Dermis blood vessel endothelial cell (primary cell): ENCODE data around the gene SEMA3F. TPM values are rescaled to one million over a fixed set of nuclear protein-coding genes. Genes with fewer than 3 reads are reported as not detected.

Experiments
- DNase-seq: peaks from one replicate; pipeline ENCODE4 v3.0.0; 2010
- total RNA-seq: library from RNA; depleted of rRNA; stranded (reverse); fragments of >200 nt; gene quantifications from 2 replicates; pipeline ENCODE4 v1.2.3, GENCODE V29; 2014

Gene SEMA3F
- total RNA-seq, 1 donor from 2014 or later = 44.6 TPM

- no peak for DNase-seq
These were observed 16.6 kb downstream of the SEMA3F start for GRCh38 chr3:50171540-50172301.

- no peak for DNase-seq
These were observed 17.6 kb downstream of the SEMA3F start for GRCh38 chr3:50172626-50173220.

GRCh38 chr3:50173685-50174516 lies 18.8 kb downstream of the SEMA3F start:
- no peak for DNase-seq

- no peak for DNase-seq
These were observed 19.4 kb downstream of the SEMA3F start for GRCh38 chr3:50174517-50174895.

DNA sequence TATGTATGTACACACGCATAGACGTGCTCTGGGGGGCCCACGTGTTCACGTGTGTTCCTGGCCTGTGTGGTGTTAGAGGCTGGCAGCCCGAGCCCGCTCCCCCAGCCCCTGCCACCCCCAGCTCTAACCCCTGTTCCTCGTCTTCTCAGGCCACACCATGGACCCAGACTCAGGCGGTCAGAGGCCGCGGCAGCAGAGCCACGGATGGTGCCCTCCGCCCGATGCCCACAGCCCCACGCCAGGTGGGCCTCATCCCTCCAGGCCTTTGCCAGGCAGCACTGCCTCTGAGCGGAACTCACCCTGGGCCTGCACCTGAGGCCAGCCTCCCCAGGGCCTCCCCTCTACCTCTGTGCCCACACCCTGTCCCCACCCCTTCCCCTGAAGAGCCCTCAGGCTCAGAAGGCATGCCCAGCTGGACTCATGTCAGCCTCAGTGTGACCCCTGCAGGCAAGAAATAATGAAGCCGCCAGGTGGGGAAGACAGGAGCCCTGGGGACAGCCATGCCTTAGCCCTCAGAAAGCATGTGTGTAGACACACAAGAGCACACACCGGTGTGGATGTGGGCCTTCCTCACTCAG lies 19.9 kb downstream of the SEMA3F start:
- no peak for DNase-seq

- peak; percentile 54 for DNase-seq
These were observed 22.2 kb downstream of the SEMA3F start for GRCh38 chr3:50177346-50177745.

DNA sequence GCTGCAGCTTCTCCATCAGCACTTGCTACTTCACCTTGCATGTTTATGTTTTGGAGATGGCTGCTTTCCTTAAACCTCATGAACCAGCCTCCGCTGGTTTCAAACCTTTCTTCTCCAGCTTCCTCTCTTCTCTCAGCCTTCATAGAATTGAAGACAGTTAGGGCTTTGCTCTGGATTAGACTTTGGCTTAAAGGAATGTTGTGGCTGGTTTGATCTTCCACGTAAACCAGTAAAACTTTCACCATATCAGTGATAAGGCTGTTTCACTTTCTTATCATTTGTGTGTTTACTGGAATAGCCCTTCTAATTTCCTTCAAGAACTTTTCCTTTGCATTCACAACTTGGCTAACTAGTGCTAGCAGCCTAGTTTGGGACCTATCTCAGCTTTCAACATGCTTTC lies 24.6 kb downstream of the SEMA3F start:
- DNase-seq = no peak

DNA sequence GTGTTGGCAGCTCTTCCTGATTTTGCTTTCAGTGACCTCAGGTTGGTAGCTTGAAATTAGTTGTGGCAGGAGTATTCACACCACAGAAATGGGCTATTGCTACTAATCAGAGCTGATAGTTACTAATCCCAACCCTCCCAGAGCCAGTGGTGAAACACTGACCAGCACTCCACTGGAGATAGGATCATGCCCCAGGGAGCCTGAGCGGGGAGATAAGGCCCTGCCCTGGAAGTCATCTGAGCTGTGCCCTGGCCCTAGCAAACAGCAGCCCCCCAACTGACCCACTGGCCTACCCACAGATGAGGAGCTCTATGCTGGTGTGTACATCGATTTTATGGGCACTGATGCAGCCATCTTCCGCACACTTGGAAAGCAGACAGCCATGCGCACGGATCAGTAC lies 26.9 kb downstream of the SEMA3F start:
- DNase-seq = no peak

- DNase-seq = no peak
These were observed 27.5 kb downstream of the SEMA3F start for GRCh38 chr3:50182533-50183099.

DNA sequence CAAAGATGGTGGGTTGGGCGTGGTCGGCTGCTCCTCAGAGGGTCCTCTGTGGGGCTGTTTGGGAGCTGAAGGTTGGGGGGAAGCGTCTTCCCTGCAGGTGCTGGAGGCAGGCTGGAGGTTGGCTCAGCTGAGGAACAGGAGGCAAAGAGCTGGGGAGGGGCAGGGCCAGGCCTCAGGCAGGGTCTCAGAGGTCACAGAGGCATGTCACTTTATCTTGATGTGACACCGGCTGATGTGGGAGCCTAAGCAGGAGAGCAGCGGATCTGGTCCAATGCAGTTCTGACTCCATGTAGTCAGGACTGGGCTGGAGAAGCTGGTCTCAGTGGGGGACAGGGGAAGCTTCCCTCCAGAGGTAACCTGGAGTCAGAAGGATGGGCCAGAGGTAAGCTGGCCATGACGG lies 28.6 kb downstream of the SEMA3F start:
- no peak for DNase-seq

- no peak for DNase-seq
These were observed 29.3 kb downstream of the SEMA3F start for GRCh38 chr3:50184242-50184978.

DNA sequence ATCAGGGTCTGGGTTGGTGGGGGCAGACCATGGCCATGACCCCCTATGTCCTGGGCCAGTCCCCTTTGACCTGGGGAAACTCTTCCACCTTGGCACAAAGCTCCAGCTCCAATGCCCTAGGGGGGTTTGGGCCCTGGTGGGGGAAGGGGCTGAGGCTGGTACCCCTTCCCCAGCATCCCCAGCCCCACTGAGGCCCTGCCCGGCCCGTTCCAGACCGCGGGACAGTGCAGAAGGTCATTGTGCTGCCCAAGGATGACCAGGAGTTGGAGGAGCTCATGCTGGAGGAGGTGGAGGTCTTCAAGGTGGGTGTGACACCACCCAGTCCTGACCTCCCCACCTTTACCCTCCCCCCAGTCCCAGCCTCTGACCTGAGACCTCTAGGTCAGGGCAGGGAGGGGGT lies 30.1 kb downstream of the SEMA3F start:
- no peak for DNase-seq

DNA sequence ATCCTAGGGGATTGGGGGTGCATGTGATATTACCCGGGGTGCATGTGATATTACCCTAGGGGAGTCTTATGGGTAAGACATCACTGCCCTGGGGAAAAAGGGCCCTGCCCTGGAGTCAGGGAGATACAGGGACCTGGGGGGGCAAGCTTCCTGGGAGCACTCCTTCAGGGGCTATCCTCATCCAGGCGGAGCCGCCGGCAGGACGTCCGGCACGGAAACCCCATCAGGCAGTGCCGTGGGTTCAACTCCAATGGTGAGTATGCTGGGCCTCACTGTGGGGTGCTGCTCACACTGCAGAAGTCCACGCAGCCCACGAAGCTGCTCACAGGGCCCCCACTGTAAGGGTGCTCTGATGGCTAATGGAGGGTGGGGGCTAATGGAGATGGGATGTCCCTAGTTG lies 31.0 kb downstream of the SEMA3F start:
- no peak for DNase-seq

- DNase-seq = no peak
These were observed 32.6 kb downstream of the SEMA3F start for GRCh38 chr3:50187750-50188149.

DNA sequence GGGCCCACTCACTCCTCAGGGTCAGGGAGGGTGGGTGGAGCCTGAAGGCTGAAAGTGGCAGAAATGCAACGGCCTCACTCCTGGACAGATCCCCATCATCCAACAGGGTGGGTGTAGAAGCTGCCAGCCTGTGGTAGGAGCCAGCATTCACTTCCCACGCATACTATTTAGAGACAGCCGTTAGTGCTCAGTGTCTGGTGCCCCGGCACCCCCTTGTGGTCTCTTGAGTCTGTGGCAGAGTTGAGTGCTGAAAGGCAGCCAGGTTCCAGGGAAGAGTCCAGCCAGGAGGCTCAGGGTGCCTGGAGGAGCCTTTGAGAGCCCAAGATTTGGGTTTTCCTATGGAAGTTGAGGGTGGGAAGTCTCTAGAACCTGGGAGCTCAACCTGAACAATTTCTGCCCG lies 34.1 kb downstream of the SEMA3F start:
- DNase-seq = peak; percentile 91

DNA sequence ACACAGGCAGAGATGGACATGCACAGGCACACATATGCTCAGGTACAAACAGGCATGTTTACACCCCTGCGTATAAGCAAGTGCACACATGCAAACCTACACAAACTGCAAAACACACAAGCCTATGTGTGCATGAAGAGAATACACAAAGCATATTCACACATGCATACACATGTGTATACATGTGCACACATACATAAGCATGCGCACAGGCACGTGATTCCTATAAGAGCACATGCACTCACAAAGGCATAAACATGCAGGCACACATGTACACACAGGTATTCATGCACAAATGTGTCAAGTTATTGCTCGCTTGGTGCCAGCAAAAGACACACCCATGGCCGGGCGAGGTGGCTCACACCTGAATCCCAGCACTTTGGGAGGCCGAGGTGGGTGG lies 34.9 kb downstream of the SEMA3F start:
- no peak for DNase-seq

DNA sequence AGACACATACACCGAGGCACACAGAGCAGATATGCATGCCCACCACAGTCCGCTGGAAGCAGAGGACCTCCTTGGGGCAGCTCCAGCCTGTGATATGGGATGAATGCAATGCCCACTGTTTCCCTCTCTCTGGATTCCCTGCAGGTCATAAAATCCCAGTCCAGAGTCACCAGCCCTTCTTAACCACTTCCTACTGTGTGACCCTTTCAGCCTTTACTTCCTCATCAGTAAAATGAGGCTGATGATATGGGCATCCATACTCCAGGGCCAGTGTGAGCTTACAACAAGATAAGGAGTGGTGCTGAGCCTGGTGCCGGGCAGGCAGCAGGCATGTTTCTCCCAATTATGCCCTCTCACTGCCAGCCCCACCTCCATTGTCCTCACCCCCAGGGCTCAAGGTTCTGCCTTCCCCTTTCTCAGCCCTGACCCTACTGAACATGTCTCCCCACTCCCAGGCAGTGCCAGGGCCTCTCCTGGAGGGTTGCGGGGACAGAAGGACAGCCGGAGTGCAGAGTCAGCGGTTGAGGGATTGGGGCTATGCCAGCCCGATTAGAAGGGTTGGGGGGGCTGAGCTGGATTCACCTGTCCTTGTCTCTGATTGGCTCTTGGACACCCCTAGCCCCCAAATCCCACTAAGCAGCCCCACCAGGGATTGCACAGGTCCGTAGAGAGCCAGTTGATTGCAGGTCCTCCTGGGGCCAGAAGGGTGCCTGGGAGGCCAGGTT lies 36.0 kb downstream of the SEMA3F start, which contains the start of gene GNAT1:
Gene GNAT1 (plus strand): TSS at position 675 of the 725 bp plus-strand sequence. CDS start 116 bp downstream, outside the sequence.
- DNase-seq = peak; percentile 33

DNA sequence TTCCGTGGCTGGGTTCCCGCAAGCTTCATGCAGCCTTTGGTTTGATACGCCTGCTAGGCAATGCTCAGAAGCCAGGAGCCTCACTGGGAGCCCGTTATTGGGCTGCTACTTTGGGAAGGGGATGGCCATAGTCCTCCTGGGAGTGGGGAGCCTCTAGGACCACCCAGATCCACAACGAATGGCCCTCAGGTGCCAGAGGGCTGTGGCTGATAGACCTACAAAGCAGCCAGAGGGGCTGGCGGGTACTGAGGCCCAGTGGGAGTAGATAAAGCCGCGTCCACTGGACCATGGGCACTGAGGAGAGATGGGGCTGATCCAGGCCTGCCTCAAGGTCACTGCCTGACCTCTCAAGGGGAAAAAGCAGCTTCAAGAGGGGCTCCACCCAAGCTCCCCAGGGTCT lies 37.0 kb downstream of the SEMA3F start:
- DNase-seq = no peak

- DNase-seq = peak; percentile 83
These were observed 37.6 kb downstream of the SEMA3F start for GRCh38 chr3:50192689-50193141.

DNA sequence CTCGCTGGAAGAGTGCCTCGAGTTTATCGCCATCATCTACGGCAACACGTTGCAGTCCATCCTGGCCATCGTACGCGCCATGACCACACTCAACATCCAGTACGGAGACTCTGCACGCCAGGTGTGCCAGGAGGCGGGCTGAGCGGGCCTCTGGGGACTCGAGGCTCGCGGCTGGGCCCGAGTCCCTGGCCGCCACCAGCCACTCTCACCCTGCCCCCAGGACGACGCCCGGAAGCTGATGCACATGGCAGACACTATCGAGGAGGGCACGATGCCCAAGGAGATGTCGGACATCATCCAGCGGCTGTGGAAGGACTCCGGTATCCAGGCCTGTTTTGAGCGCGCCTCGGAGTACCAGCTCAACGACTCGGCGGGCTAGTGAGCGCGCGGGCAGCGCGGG lies 38.2 kb downstream of the SEMA3F start:
- no peak for DNase-seq

DNA sequence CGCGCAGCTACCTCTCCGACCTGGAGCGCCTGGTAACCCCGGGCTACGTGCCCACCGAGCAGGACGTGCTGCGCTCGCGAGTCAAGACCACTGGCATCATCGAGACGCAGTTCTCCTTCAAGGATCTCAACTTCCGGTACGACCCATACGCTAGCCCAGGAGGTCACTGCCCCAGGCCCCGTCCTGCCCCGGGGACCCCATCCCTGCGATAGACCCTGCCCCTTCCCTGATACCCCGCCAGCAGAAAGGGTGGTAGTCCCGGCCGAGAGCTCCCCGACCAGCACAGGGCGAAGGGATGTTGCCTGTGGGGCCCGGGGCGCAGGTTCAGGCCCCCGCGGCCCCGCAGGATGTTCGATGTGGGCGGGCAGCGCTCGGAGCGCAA lies 38.6 kb downstream of the SEMA3F start:
- DNase-seq = no peak
